IMR-90 (cell line): ENCODE results near the gene TSPAN1. TPM values are rescaled to one million over a fixed set of nuclear protein-coding genes. Genes with fewer than 3 reads are reported as not detected.

Experiments used
- ATAC-seq: fragments of 200-7000 bp; cut with Tn5 transposase; 2 replicates; pipeline ENCODE4 v1.9.1; 2020; ENCODE audit warnings: low read depth, mild to moderate bottlenecking, moderate library complexity
- BruUV-seq: library from RNA; stranded (reverse); fragments of 400-500 nt; replicated peaks from 2 replicates; lab custom pipeline; 2021; lab: Mats Ljungman, UMichigan
- CTCF ChIA-PET: fragments of 300-600 bp; formaldehyde crosslinking; extraction: SDS; loops from one replicate; lab custom pipeline; 2021; ENCODE audit warnings: antibody characterized with exemption; lab: Yijun Ruan, JAX
- POLR2A ChIA-PET: fragments of 300-600 bp; sonication (Branson Sonifier 250); formaldehyde crosslinking; loops from one replicate; lab custom pipeline; 2022; ENCODE audit warnings: antibody characterized with exemption; ENCODE audit not compliant: unreplicated experiment; lab: Charles Lee
- DNase-seq: peaks from one replicate; pipeline ENCODE4 v3.0.0; 2013
- H2AFZ ChIP-seq: replicated peaks from 2 replicates; pipeline ENCODE3; 2013; ENCODE audit warnings: low read length, mild to moderate bottlenecking; ENCODE audit not compliant: poor library complexity
- H2AK5ac ChIP-seq: 2 replicates; pipeline ENCODE4 v1.6.1; 2013; ENCODE audit warnings: low read depth, low read length, inconsistent platforms
- H2AK9ac ChIP-seq: replicated peaks from 2 replicates; pipeline ENCODE3; 2013; ENCODE audit warnings: mild to moderate bottlenecking, low read depth, low read length, moderate library complexity; ENCODE audit not compliant: poor library complexity
- H2BK120ac ChIP-seq: 2 replicates; pipeline ENCODE4 v1.6.1; 2013; ENCODE audit warnings: low read depth, low read length, inconsistent platforms
- H2BK15ac ChIP-seq: 3 replicates; pipeline ENCODE4 v1.6.1; 2013; ENCODE audit warnings: low read depth, low read length, inconsistent platforms
- H2BK20ac ChIP-seq: 2 replicates; pipeline ENCODE4 v1.6.1; 2013; ENCODE audit warnings: low read depth, mild to moderate bottlenecking, inconsistent platforms, low read length, moderate library complexity
- H2BK5ac ChIP-seq: 2 replicates; pipeline ENCODE4 v1.6.1; 2013; ENCODE audit warnings: mild to moderate bottlenecking, low read depth, low read length, inconsistent platforms; ENCODE audit not compliant: poor library complexity, severe bottlenecking
- H3K14ac ChIP-seq: replicated peaks from 2 replicates; pipeline ENCODE4 v1.6.1; 2013; ENCODE audit warnings: low read depth, low read length, inconsistent platforms
- H3K18ac ChIP-seq: 2 replicates; pipeline ENCODE4 v1.6.1; 2013; ENCODE audit warnings: low read depth, low read length, control low read depth
- H3K23ac ChIP-seq: 2 replicates; pipeline ENCODE4 v1.6.1; 2013; ENCODE audit warnings: low read depth, low read length, inconsistent platforms
- H3K27ac ChIP-seq: 2 replicates; pipeline ENCODE4 v1.5.1; 2013; ENCODE audit warnings: mild to moderate bottlenecking, control low read depth, low read length; ENCODE audit not compliant: insufficient read depth
- H3K27me3 ChIP-seq: 2 replicates; pipeline ENCODE4 v1.6.1; 2013; ENCODE audit warnings: low read length; ENCODE audit not compliant: control insufficient read depth, insufficient read depth
- H3K36me3 ChIP-seq: 2 replicates; pipeline ENCODE4 v1.6.1; 2013; ENCODE audit warnings: low read length, mixed read lengths; ENCODE audit not compliant: control insufficient read depth, insufficient read depth
- H3K4ac ChIP-seq: 2 replicates; pipeline ENCODE4 v1.6.1; 2013; ENCODE audit warnings: low read depth, low read length, inconsistent platforms
- H3K4me1 ChIP-seq: 2 replicates; pipeline ENCODE4 v1.6.1; 2013; ENCODE audit warnings: low read length, mixed read lengths; ENCODE audit not compliant: control insufficient read depth, insufficient read depth
- H3K4me2 ChIP-seq: 2 replicates; pipeline ENCODE4 v1.6.1; 2013; ENCODE audit warnings: low read depth, mild to moderate bottlenecking, control low read depth, low read length, moderate library complexity
- H3K4me3 ChIP-seq: 2 replicates; pipeline ENCODE4 v1.5.1; 2013; ENCODE audit warnings: low read depth, mild to moderate bottlenecking, control low read depth, low read length, moderate library complexity; ENCODE audit not compliant: insufficient read depth
- H3K56ac ChIP-seq: 2 replicates; pipeline ENCODE4 v1.6.1; 2013; ENCODE audit warnings: low read length, inconsistent platforms; ENCODE audit not compliant: insufficient read depth; ENCODE audit errors: extremely low read depth
- H3K79me1 ChIP-seq, 2 experiments: 2 replicates each; pipeline ENCODE4 v1.6.1; 2013; ENCODE audit warnings: low read length in 2 of 2, inconsistent platforms in 1 of 2, low read depth in 1 of 2
- H3K9ac ChIP-seq: 2 replicates; pipeline ENCODE4 v1.6.1; 2013; ENCODE audit warnings: low read depth, low read length, control low read depth
- H3K9me1 ChIP-seq: 2 replicates; pipeline ENCODE4 v1.6.1; 2013; ENCODE audit warnings: low read length, inconsistent platforms; ENCODE audit not compliant: insufficient read depth
- H3K9me3 ChIP-seq: 2 replicates; pipeline ENCODE4 v1.6.1; 2013; ENCODE audit warnings: low read length; ENCODE audit not compliant: control insufficient read depth, insufficient read depth
- H4K20me1 ChIP-seq: 2 replicates; pipeline ENCODE4 v1.6.1; 2013; ENCODE audit warnings: low read length, inconsistent platforms; ENCODE audit not compliant: insufficient read depth
- H4K5ac ChIP-seq: 2 replicates; pipeline ENCODE4 v1.6.1; 2013; ENCODE audit warnings: mild to moderate bottlenecking, low read depth, low read length, control low read depth
- H4K8ac ChIP-seq, 2 experiments: 2 replicates each; pipeline ENCODE4 v1.6.1; 2013; ENCODE audit warnings: low read depth in 2 of 2, low read length in 2 of 2, control low read depth in 1 of 2, inconsistent platforms in 1 of 2
- H4K91ac ChIP-seq: 2 replicates; pipeline ENCODE4 v1.6.1; 2013; ENCODE audit warnings: low read depth, low read length, inconsistent platforms; ENCODE audit not compliant: insufficient read depth
- CEBPB ChIP-seq: IDR thresholded peaks from 2 replicates; pipeline ENCODE4 v1.6.1; 2012; ENCODE audit warnings: low read depth, low read length, improper control_type of control experiment
- USF2 ChIP-seq: fragments of 150-350 bp; IDR thresholded peaks from 2 replicates; pipeline ENCODE4 v1.6.1; 2017; ENCODE audit warnings: mild to moderate bottlenecking, antibody characterized with exemption, low read length, low read depth
- WGBS, 2 experiments: methylation state at CpG; one replicate each; pipeline versions ENCODE4 v1.1.5 to v1.1.7; 2013; ENCODE audit warnings: missing lambda C conversion rate in 2 of 2; ENCODE audit not compliant: insufficient read length in 1 of 2; ENCODE audit errors: extremely low coverage in 2 of 2; 5-methylcytosine and 5-hydroxymethylcytosine counted together
- dilution Hi-C: fragments of 300-500 bp; cut with HindIII; formaldehyde crosslinking; loops from one replicate; pipeline ENCODE4 v1.14.3; 2018; ENCODE audit warnings: low sequenced_read_pairs; ENCODE audit not compliant: unreplicated experiment
- in situ Hi-C: fragments of 300-500 bp; cut with MboI; formaldehyde crosslinking; loops from 3 replicates; pipeline ENCODE4 v1.14.3; 2019; ENCODE audit warnings: low sequenced_read_pairs, inconsistent platforms, mixed read lengths
- intact Hi-C: fragments of 100-400 bp; cut with micrococcal nuclease; formaldehyde crosslinking; loops from 2 replicates; pipeline ENCODE4 v1.10.0; 2022
- polyA plus RNA-seq, 3 experiments: library from polyadenylated mRNA; depleted of rRNA; stranded (reverse); fragments of >200 nt; gene quantifications; 2 replicates each; pipeline ENCODE4 v1.2.3, GENCODE V29; 2012; ENCODE audit warnings: low replicate concordance in 1 of 3
- total RNA-seq: library from RNA; depleted of rRNA; stranded (reverse); fragments of >200 nt; gene quantifications from 2 replicates; pipeline ENCODE4 v1.2.3, GENCODE V29; 2012

The TSPAN1 gene
- total and polyA plus RNA-seq, 2 of the 4 experiments (the other 2 are of a cell fraction), result 0.18 to 0.82 TPM

- no TSS peak for BruUV-seq
- H3K9me1 ChIP-seq, result peaks cover 2% of the 10 kb centered on the region; the same call in 1 of the 2 replicates
- in situ Hi-C loops (no loop called here), dilution Hi-C loops (no loop called here), intact Hi-C loops (no loop called here)
- no peaks in the 10 kb centered on the region for H3K9me3 ChIP-seq
- H3K27me3 ChIP-seq, result no peaks in the 10 kb centered on the region
- H4K91ac ChIP-seq, result no peak overlapping the region
- CTCF ChIA-PET, result interaction anchor here (1.0 kb wide), 1 partner anchor 17 kb away, joined by 4 read pairs; no protein-coding TSS in a partner anchor
- H2AK9ac ChIP-seq, result no peak overlapping the region
- H3K9ac ChIP-seq, result no peak overlapping the region
- H4K20me1 ChIP-seq, result no peaks in the 10 kb centered on the region
- POLR2A ChIA-PET, result no interaction called here
- ATAC-seq (no peak), DNase-seq (no peak)
- TF ChIP-seq CEBPB (no peak), USF2 (no peak)
- no peak overlapping the region for H2AK5ac ChIP-seq
- no peak overlapping the region for H2BK20ac ChIP-seq
- no peak overlapping the region for H3K4me2 ChIP-seq
- no peaks in the 10 kb centered on the region for H3K36me3 ChIP-seq
- H3K23ac ChIP-seq, result no peak overlapping the region
- H3K14ac ChIP-seq, result no peak overlapping the region
- H3K4ac ChIP-seq, result no peak overlapping the region
- no peak overlapping the region for H2BK15ac ChIP-seq
- H3K56ac ChIP-seq, result no peak overlapping the region
- H3K4me3 ChIP-seq, result no peak overlapping the region
- no peak overlapping the region for H2BK5ac ChIP-seq
- peaks cover 2% of the 10 kb centered on the region; the same call in 1 of the 2 replicates for H3K4me1 ChIP-seq
- H2BK120ac ChIP-seq, result no peak overlapping the region
- H2AFZ ChIP-seq, result no peak overlapping the region
- H4K8ac ChIP-seq, result no peak overlapping the region
- H3K18ac ChIP-seq, result no peak overlapping the region
- H3K79me1 ChIP-seq, result peaks cover 0 to 9% of the 10 kb centered on the region in 2 experiments; a peak in 1 of 4 replicates
- H4K5ac ChIP-seq, result no peak overlapping the region
- H3K27ac ChIP-seq, result no peak overlapping the region
- WGBS, 2 experiments, result no CpG with 5 or more reads among the region's 2 CpGs
Measured at GRCh38 chr1:46206399-46206798, 31.5 kb downstream of the TSPAN1 start.
